ENCODE data around the gene ATP6V0C.

DNA sequence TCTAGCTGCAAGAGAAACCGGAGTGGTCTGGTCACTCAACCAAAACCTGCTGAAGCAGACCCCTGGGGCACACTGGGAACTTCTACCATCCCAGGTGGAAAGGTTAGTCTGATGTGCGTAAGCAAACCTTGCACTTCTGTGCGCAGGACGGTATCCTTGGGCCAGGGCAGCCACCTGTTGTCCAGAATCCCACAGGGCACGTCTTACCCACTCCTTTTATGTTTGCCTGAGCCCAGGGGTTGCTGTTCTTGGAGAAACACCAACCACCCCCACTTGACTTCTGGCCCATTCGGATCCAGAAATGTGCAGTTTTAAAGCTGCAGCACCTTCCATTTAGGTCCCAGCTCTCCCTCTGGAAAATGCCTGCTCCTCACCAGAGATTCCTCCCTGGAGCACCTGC lies 20.1 kb upstream of the ATP6V0C start:
- TF ChIP-seq, protein P1, sequence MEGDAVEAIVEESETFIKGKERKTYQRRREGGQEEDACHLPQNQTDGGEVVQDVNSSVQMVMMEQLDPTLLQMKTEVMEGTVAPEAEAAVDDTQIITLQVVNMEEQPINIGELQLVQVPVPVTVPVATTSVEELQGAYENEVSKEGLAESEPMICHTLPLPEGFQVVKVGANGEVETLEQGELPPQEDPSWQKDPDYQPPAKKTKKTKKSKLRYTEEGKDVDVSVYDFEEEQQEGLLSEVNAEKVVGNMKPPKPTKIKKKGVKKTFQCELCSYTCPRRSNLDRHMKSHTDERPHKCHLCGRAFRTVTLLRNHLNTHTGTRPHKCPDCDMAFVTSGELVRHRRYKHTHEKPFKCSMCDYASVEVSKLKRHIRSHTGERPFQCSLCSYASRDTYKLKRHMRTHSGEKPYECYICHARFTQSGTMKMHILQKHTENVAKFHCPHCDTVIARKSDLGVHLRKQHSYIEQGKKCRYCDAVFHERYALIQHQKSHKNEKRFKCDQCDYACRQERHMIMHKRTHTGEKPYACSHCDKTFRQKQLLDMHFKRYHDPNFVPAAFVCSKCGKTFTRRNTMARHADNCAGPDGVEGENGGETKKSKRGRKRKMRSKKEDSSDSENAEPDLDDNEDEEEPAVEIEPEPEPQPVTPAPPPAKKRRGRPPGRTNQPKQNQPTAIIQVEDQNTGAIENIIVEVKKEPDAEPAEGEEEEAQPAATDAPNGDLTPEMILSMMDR (conservative IDR thresholded peaks at IDR 0.05 in 1 of 2, IDR thresholded peaks at IDR 0.05 in 1 of 2; ENCODE audit: extremely low read depth in 1 of 2, insufficient read depth in 1 of 2, low read depth in 1 of 2, low read length in 2 of 2) = no peak
- TF ChIP-seq EZH2 (IDR thresholded peaks at IDR 0.05; ENCODE audit: borderline replicate concordance, low read length) = no peak
